GM18505 (cell line): ENCODE results near the gene CFAP20.

Experiments
- ATAC-seq: cut with Tn5 transposase; IDR thresholded peaks from one replicate; pipeline ENCODE4 v1.9.1; 2021; ENCODE audit not compliant: unreplicated experiment
- POLR2A ChIP-seq: IDR thresholded peaks from 4 replicates; pipeline ENCODE4 v1.6.1; 2011; ENCODE audit warnings: borderline replicate concordance; ENCODE audit not compliant: insufficient read depth, insufficient read length; ENCODE audit errors: extremely low read depth

Gene CFAP20

GRCh38 chr16:58138852-58139251, 9.7 kb upstream of the CFAP20 start:
- no peak for TF ChIP-seq POLR2A
- ATAC-seq: no peak

GRCh38 chr16:58137581-58137980, 8.4 kb upstream of the CFAP20 start:
- no peak for TF ChIP-seq POLR2A
- ATAC-seq: no peak

- ATAC-seq: peak; percentile 9
- no peak for TF ChIP-seq POLR2A
Measured at GRCh38 chr16:58128711-58129096, 477 bp downstream of the CFAP20 start.

GRCh38 chr16:58128181-58128631, 975 bp downstream of the CFAP20 start:
- no peak for TF ChIP-seq POLR2A
- ATAC-seq: no peak

- TF ChIP-seq POLR2A: no peak
- ATAC-seq: no peak
Measured at GRCh38 chr16:58127634-58128033, 1.5 kb downstream of the CFAP20 start.

GRCh38 chr16:58127033-58127556, 2.1 kb downstream of the CFAP20 start:
- TF ChIP-seq POLR2A: no peak
- no peak for ATAC-seq

GRCh38 chr16:58126451-58126961, 2.7 kb downstream of the CFAP20 start:
- no peak for TF ChIP-seq POLR2A
- no peak for ATAC-seq

GRCh38 chr16:58125781-58126335, 3.3 kb downstream of the CFAP20 start:
- TF ChIP-seq POLR2A: no peak
- ATAC-seq: no peak

- TF ChIP-seq POLR2A: no peak
- ATAC-seq: no peak
Measured at GRCh38 chr16:58125041-58125440, 4.1 kb downstream of the CFAP20 start.

- ATAC-seq: no peak
Measured at GRCh38 chr16:58124601-58124915, 4.6 kb downstream of the CFAP20 start.

GRCh38 chr16:58123896-58124600, 5.1 kb downstream of the CFAP20 start:
- no peak for ATAC-seq
- no peak for TF ChIP-seq POLR2A

More at GRCh38 chr16:58124601-58124915, 4.6 kb downstream of the CFAP20 start:
- no peak for TF ChIP-seq POLR2A

- TF ChIP-seq POLR2A: no peak
- no peak for ATAC-seq
Measured at GRCh38 chr16:58121132-58121531, 8.0 kb downstream of the CFAP20 start.

- no peak for TF ChIP-seq POLR2A
- ATAC-seq: no peak
Measured at GRCh38 chr16:58120234-58120633, 8.9 kb downstream of the CFAP20 start.

GRCh38 chr16:58119509-58119845, 9.7 kb downstream of the CFAP20 start:
- TF ChIP-seq POLR2A: no peak
- no peak for ATAC-seq
